ENCODE data around the gene MAN2B2.

DNA sequence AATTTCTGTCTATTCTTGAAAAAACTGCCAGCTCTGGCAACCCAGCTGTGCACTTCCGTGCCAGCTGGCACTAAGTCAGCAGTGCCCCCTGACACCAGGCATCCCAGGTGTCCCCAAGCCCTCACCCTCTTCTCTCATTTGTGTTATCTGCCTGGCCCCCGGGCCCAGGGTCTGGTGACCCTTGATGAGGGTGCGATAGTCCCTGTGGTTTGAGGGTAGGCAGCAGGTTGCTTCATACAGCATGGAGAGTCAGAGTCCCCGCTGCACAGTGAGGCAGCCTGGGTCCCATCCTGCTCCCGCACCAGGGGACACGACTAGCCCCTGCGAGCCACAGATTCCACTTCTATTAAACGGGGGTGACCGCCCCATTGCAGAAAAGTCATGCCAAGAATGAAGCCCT, 1.9 kb downstream of the MAN2B2 start:
- TF ChIP-seq, protein P1, sequence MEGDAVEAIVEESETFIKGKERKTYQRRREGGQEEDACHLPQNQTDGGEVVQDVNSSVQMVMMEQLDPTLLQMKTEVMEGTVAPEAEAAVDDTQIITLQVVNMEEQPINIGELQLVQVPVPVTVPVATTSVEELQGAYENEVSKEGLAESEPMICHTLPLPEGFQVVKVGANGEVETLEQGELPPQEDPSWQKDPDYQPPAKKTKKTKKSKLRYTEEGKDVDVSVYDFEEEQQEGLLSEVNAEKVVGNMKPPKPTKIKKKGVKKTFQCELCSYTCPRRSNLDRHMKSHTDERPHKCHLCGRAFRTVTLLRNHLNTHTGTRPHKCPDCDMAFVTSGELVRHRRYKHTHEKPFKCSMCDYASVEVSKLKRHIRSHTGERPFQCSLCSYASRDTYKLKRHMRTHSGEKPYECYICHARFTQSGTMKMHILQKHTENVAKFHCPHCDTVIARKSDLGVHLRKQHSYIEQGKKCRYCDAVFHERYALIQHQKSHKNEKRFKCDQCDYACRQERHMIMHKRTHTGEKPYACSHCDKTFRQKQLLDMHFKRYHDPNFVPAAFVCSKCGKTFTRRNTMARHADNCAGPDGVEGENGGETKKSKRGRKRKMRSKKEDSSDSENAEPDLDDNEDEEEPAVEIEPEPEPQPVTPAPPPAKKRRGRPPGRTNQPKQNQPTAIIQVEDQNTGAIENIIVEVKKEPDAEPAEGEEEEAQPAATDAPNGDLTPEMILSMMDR (IDR thresholded peaks at IDR 0.05), result no peak
- TF ChIP-seq POLR2A (IDR thresholded peaks at IDR 0.05), result no peak
